ENCODE measurements around the gene GATA6.

DNA sequence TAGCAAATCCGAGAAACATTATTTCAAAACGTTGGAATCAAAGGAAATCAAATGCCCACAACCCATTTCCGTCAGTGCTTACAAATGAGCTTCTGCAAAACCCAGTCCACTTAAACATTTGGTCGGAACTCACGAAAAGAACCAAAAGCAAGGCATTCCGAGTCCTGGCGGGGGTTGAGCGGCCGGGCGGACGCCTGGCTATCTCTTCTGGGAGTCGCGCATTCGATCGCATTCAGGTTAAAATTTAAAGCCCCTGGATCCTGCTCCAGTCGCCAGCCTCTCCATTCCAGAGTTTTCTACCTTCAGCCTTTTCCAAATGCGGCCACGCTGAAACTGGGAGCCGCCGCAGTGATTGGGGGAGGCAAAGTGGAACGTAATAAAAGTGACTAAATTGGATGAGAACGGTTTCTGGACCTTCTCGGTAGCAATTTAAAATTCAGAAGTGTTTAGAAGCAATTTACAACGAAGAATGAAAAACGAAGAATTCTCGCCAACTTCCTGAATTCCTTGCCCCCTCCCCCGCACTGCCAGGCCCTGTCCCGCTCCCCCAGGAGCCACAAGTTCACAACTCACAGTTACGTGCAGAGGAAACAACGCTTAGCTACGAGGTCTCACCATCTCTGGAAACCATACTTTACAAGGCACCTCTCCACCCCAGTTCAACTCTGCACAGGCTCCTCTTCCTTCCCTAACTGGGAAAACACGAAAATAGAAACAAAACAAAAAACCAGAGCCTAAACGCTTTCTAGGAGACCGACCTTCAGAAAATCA is 1.7 kb upstream of the GATA6 start:
- TF ChIP-seq POLR2AphosphoS5 (IDR thresholded peaks at IDR 0.05; ENCODE audit: low read depth, low read length), result no peak
- no peak for TF ChIP-seq YY1 (IDR thresholded peaks at IDR 0.05; ENCODE audit: low read depth, low read length)
